H1 (cell line): ENCODE measurements around the gene KRT4. TPM values are rescaled to one million over a fixed set of nuclear protein-coding genes. Genes with fewer than 3 reads are reported as not detected.

ENCODE experiments used
- CTCF ChIA-PET: fragments of 300-600 bp; sonication (Branson Sonifier 250); formaldehyde crosslinking; loops from one replicate; lab custom pipeline; 2021; ENCODE audit not compliant: partially characterized antibody; lab: Charles Lee
- POLR2A ChIA-PET: fragments of 300-600 bp; sonication (Branson Sonifier 250); formaldehyde crosslinking; loops from one replicate; lab custom pipeline; 2021; ENCODE audit warnings: inconsistent platforms; ENCODE audit not compliant: partially characterized antibody; lab: Charles Lee
- DNase-seq, 2 experiments: peaks; one replicate each; pipeline versions ENCODE4 v3.0.0 to v3.0.0-alpha.2; 2010 to 2022; ENCODE audit warnings: low spot score in 2 of 2, low read depth in 1 of 2, mixed read lengths in 1 of 2
- FAIRE-seq: peaks from 2 replicates; lab custom pipeline; 2011; peaks lifted over from hg19 to GRCh38; lab: Jason Lieb, UNC
- H2AFZ ChIP-seq: 2 replicates; pipeline ENCODE4 v1.8.1; 2012; ENCODE audit warnings: low read length, inconsistent platforms
- H2AK5ac ChIP-seq: 2 replicates; pipeline ENCODE4 v1.6.1; 2013; ENCODE audit warnings: low read depth, low read length
- H2BK120ac ChIP-seq: replicated peaks from 2 replicates; pipeline ENCODE3; 2013; ENCODE audit warnings: low read depth, low read length, inconsistent platforms
- H2BK12ac ChIP-seq: 2 replicates; pipeline ENCODE4 v1.6.1; 2013; ENCODE audit warnings: low read depth, low read length
- H2BK15ac ChIP-seq: 2 replicates; pipeline ENCODE4 v1.6.1; 2013; ENCODE audit warnings: low read length
- H2BK20ac ChIP-seq: 2 replicates; pipeline ENCODE4 v1.6.1; 2013; ENCODE audit warnings: low read length
- H2BK5ac ChIP-seq: 2 replicates; pipeline ENCODE4 v1.6.1; 2013; ENCODE audit warnings: low read depth, low read length
- H3K14ac ChIP-seq: 2 replicates; pipeline ENCODE4 v1.6.1; 2013; ENCODE audit warnings: inconsistent platforms; ENCODE audit not compliant: insufficient read length
- H3K18ac ChIP-seq: 2 replicates; pipeline ENCODE4 v1.6.1; 2013; ENCODE audit warnings: low read length; ENCODE audit errors: extremely low read depth
- H3K23ac ChIP-seq: 2 replicates; pipeline ENCODE4 v1.6.1; 2013; ENCODE audit warnings: inconsistent platforms; ENCODE audit not compliant: insufficient read length
- H3K23me2 ChIP-seq: 2 replicates; pipeline ENCODE4 v1.6.1; 2013; ENCODE audit warnings: low read depth, low read length
- H3K27ac ChIP-seq: 2 replicates; pipeline ENCODE4 v1.6.1; 2011; ENCODE audit warnings: low read depth, low read length, inconsistent platforms
- H3K27me3 ChIP-seq, 4 experiments: replicated peaks in 1 of 4; 1 replicate in 1 of 4; 2 replicates in 3 of 4; pipeline versions ENCODE4 v1.6.1 to v1.8.1; 2011 to 2013; ENCODE audit warnings: low read length in 3 of 4, mild to moderate bottlenecking in 3 of 4, inconsistent platforms in 2 of 4, mixed read lengths in 2 of 4, moderate library complexity in 1 of 4; ENCODE audit not compliant: control insufficient read depth in 3 of 4, insufficient read depth in 3 of 4; ENCODE audit errors: extremely low read depth in 1 of 4
- H3K36me3 ChIP-seq, 4 experiments: 2 replicates each; pipeline versions ENCODE4 v1.6.1 to v1.8.1; 2011 to 2013; ENCODE audit warnings: mild to moderate bottlenecking in 4 of 4, low read length in 3 of 4, moderate library complexity in 2 of 4, control low read depth in 1 of 4, inconsistent platforms in 1 of 4; ENCODE audit not compliant: insufficient read depth in 4 of 4, control insufficient read depth in 2 of 4
- H3K4ac ChIP-seq: replicated peaks from 2 replicates; pipeline ENCODE3; 2013; ENCODE audit warnings: low read length, low read depth, mixed read lengths, inconsistent platforms; ENCODE audit not compliant: insufficient read length
- H3K4me1 ChIP-seq, 4 experiments: replicated peaks in 1 of 4; 1 replicate in 1 of 4; 2 replicates in 3 of 4; pipeline versions ENCODE4 v1.6.1 to v1.8.1; 2011 to 2013; ENCODE audit warnings: low read length in 3 of 4, inconsistent platforms in 2 of 4, mixed read lengths in 1 of 4; ENCODE audit not compliant: insufficient read depth in 4 of 4, control insufficient read depth in 3 of 4
- H3K4me2 ChIP-seq, 2 experiments: 2 replicates each; pipeline versions ENCODE4 v1.6.1 to v1.8.1; 2011 to 2013; ENCODE audit warnings: low read depth in 2 of 2, low read length in 2 of 2, control low read depth in 1 of 2, inconsistent platforms in 1 of 2, mild to moderate bottlenecking in 1 of 2; ENCODE audit not compliant: insufficient read depth in 1 of 2
- H3K4me3 ChIP-seq, 4 experiments: fragments of 200-600, 300-600 bp in 1 of 4; sonication (generic), shearing (Covaris generic), sonication (Bioruptor Twin) in 1 of 4; 2 replicates each; pipeline versions ENCODE4 v1.5.1 to v1.8.1; 2011 to 2016; ENCODE audit warnings: low read length in 4 of 4, low read depth in 3 of 4, control low read depth in 2 of 4, inconsistent platforms in 2 of 4, mild to moderate bottlenecking in 2 of 4, mixed read lengths in 1 of 4, moderate library complexity in 1 of 4; ENCODE audit not compliant: insufficient read depth in 2 of 4; ENCODE audit errors: extremely low read depth in 1 of 4
- H3K56ac ChIP-seq: replicated peaks from 2 replicates; pipeline ENCODE3; 2013; ENCODE audit warnings: low read depth, mild to moderate bottlenecking, mixed read lengths, low read length, inconsistent platforms; ENCODE audit not compliant: insufficient read length
- H3K79me1 ChIP-seq: 2 replicates; pipeline ENCODE4 v1.6.1; 2013; ENCODE audit warnings: low read depth, low read length, control low read depth
- H3K79me2 ChIP-seq, 2 experiments: 2 replicates each; pipeline versions ENCODE4 v1.6.1 to v1.8.1; 2012 to 2013; ENCODE audit warnings: low read length in 2 of 2, mild to moderate bottlenecking in 2 of 2, inconsistent platforms in 1 of 2; ENCODE audit not compliant: insufficient read depth in 2 of 2, control insufficient read depth in 1 of 2
- H3K9ac ChIP-seq, 4 experiments: replicated peaks in 1 of 4; 1 replicate in 1 of 4; 2 replicates in 3 of 4; pipeline versions ENCODE4 v1.6.1 to v1.8.1; 2011 to 2013; ENCODE audit warnings: low read depth in 3 of 4, low read length in 3 of 4, control low read depth in 2 of 4, mild to moderate bottlenecking in 2 of 4, moderate library complexity in 2 of 4, inconsistent platforms in 1 of 4; ENCODE audit errors: extremely low read depth in 1 of 4
- H3K9me3 ChIP-seq, 2 experiments: 2 replicates each; pipeline versions ENCODE4 v1.6.1 to v1.8.1; 2012 to 2013; ENCODE audit warnings: mild to moderate bottlenecking in 2 of 2, moderate library complexity in 2 of 2, control low read depth in 1 of 2, inconsistent platforms in 1 of 2, low read depth in 1 of 2, low read length in 1 of 2, mixed read lengths in 1 of 2; ENCODE audit not compliant: insufficient read depth in 2 of 2
- H4K20me1 ChIP-seq, 2 experiments: replicated peaks in 1 of 2; 2 replicates each; pipeline versions ENCODE3 to v1.8.1; 2011 to 2013; ENCODE audit warnings: inconsistent platforms in 2 of 2, low read length in 2 of 2, mild to moderate bottlenecking in 1 of 2; ENCODE audit not compliant: insufficient read depth in 2 of 2, control insufficient read depth in 1 of 2
- H4K5ac ChIP-seq: 2 replicates; pipeline ENCODE4 v1.6.1; 2013; ENCODE audit warnings: low read length, low read depth, mixed read lengths, inconsistent platforms; ENCODE audit not compliant: insufficient read length
- H4K8ac ChIP-seq: 2 replicates; pipeline ENCODE4 v1.8.0; 2013; ENCODE audit warnings: mild to moderate bottlenecking, moderate library complexity, low read length, inconsistent platforms; ENCODE audit not compliant: insufficient read depth; ENCODE audit errors: extremely low read depth
- H4K91ac ChIP-seq: replicated peaks from 2 replicates; pipeline ENCODE3; 2013; ENCODE audit warnings: low read length, mixed read lengths, inconsistent platforms; ENCODE audit not compliant: insufficient read length
- CHD1 ChIP-seq: IDR thresholded peaks from 2 replicates; pipeline ENCODE4 v1.6.1; 2012; ENCODE audit warnings: low read depth, low read length, improper control_type of control experiment
- KDM1A ChIP-seq: fragments of 200-600, 300-600 bp; sonication (generic); IDR thresholded peaks from 2 replicates; pipeline ENCODE4 v1.7.1; 2016; ENCODE audit warnings: mild to moderate bottlenecking, low read length, borderline replicate concordance
- KDM4A ChIP-seq: IDR thresholded peaks from one replicate; pipeline ENCODE4 v1.7.1; 2012; ENCODE audit warnings: low read depth, mild to moderate bottlenecking, moderate library complexity, low read length, inconsistent platforms; ENCODE audit not compliant: severe bottlenecking
- RAD21 ChIP-seq, 2 experiments: IDR thresholded peaks in 1 of 2; conservative IDR thresholded peaks in 1 of 2; 2 replicates each; pipeline ENCODE4 v1.6.1; 2011; ENCODE audit warnings: low read depth in 2 of 2, low read length in 2 of 2, improper control_type of control experiment in 1 of 2, inconsistent platforms in 1 of 2, mild to moderate bottlenecking in 1 of 2, moderate library complexity in 1 of 2
- SIX5 ChIP-seq: IDR thresholded peaks from 2 replicates; pipeline ENCODE4 v1.6.1; 2011; ENCODE audit warnings: mild to moderate bottlenecking, low read depth, low read length
- SP1 ChIP-seq: IDR thresholded peaks from 2 replicates; pipeline ENCODE4 v1.6.1; 2011; ENCODE audit warnings: low read depth, low read length
- SP2 ChIP-seq: IDR thresholded peaks from 2 replicates; pipeline ENCODE4 v1.6.1; 2012; ENCODE audit warnings: mild to moderate bottlenecking, low read length, inconsistent platforms
- SP4 ChIP-seq: IDR thresholded peaks from 2 replicates; pipeline ENCODE4 v1.6.1; 2012; ENCODE audit warnings: low read length, inconsistent platforms
- TBP ChIP-seq: IDR thresholded peaks from 2 replicates; pipeline ENCODE4 v1.6.1; 2011; ENCODE audit warnings: low read depth, low read length, improper control_type of control experiment
- WGBS, 2 experiments: shearing (Covaris generic) in 1 of 2; methylation state at CpG; one replicate each; pipeline versions ENCODE4 v1.1.6 to v1.1.7; 2013 to 2015; ENCODE audit warnings: low lambda C conversion rate in 2 of 2, mixed read lengths in 2 of 2, inconsistent platforms in 1 of 2, low coverage in 1 of 2, missing lambda C conversion rate in 1 of 2; ENCODE audit not compliant: insufficient replicate concordance in 2 of 2, insufficient coverage in 1 of 2, insufficient read length in 1 of 2; ENCODE audit errors: extremely low coverage in 1 of 2, missing lambda C conversion rate in 1 of 2; 5-methylcytosine and 5-hydroxymethylcytosine counted together
- polyA plus RNA-seq, 7 experiments: library from polyadenylated mRNA; depleted of rRNA in 3 of 7; stranded (reverse) in 5 of 7; unstranded in 2 of 7; fragments of >200 nt in 5 of 7; fragments of 200-250 nt in 2 of 7; gene quantifications; 1 replicate in 5 of 7; 2 replicates in 1 of 7; 4 replicates in 1 of 7; pipeline versions ENCODE4 v1.2.1 to v1.2.3, GENCODE V29; 2011 to 2013; ENCODE audit warnings: missing spikeins in 2 of 7, mixed read lengths in 2 of 7
- total RNA-seq: library from RNA; stranded (reverse); fragmentation: NEBNext Ultra II Directional; extraction: Animal tissue kit (Norgen Biotek cat#: 25700); gene quantifications from 2 replicates; pipeline ENCODE4 v1.2.1, GENCODE V29; 2021
- TF ChIP-seq, protein P1 (sequence below), 3 experiments: IDR thresholded peaks; 1 replicate in 2 of 3; 2 replicates in 1 of 3; pipeline versions ENCODE4 v1.5.1 to v1.6.1; 2011; ENCODE audit warnings: low read length in 3 of 3, mild to moderate bottlenecking in 3 of 3, inconsistent platforms in 2 of 3, low read depth in 1 of 3, moderate library complexity in 1 of 3; ENCODE audit not compliant: insufficient read depth in 1 of 3; ENCODE audit errors: control extremely low read depth in 1 of 3
- TF ChIP-seq, protein P2 (sequence below): IDR thresholded peaks from 2 replicates; pipeline ENCODE4 v1.6.1; 2012; ENCODE audit warnings: inconsistent platforms

The KRT4 gene
- total and polyA plus RNA-seq, 2 of the 8 experiments (the other 6 are each of a cell fraction or from before 2014, with no cell fraction given): not detected

DNA sequence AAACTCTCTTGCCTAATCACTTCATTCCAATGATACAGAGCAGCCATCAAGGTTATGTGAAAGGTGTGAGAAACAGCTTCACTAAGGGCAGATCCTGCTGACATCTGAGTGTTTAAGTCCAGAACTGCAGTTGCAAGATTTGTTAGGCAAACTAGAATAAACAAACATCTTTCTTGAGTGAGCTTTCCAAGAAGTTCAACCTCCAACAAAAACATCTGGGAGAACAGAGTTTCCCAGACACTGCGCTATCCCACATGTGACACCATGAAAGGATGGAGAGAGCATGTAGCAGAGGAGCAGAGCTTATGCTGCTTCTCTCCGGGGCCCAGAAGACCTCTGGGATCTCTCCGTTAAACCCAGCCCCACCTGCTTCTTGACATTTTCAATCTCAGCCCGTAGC, 42.4 kb downstream of the KRT4 start:
- Histone ChIP-seq H2BK12ac (no peak overlapping the region), H4K5ac (no peak overlapping the region), H2BK15ac (no peak overlapping the region), H3K9ac (no peak overlapping the region), H2BK120ac (no peak overlapping the region), H3K4ac (no peak overlapping the region), H2BK5ac (no peak overlapping the region), H4K8ac (no peak overlapping the region), H3K79me2 (no peaks in the 10 kb centered on the region), H3K27ac (no peak overlapping the region), H3K9me3 (no peaks in the 10 kb centered on the region), H2BK20ac (no peak overlapping the region), H4K91ac (no peak overlapping the region), H3K18ac (no peak overlapping the region), H3K4me1 (no peaks in the 10 kb centered on the region), H3K23me2 (no peaks in the 10 kb centered on the region), H3K36me3 (no peaks in the 10 kb centered on the region), H3K79me1 (no peaks in the 10 kb centered on the region), H3K14ac (no peak overlapping the region), H4K20me1 (no peaks in the 10 kb centered on the region), H3K4me2 (no peak overlapping the region), H3K23ac (no peak overlapping the region), H2AFZ (no peak overlapping the region), H2AK5ac (no peak overlapping the region), H3K4me3 (no peak overlapping the region), H3K27me3 (0 out of 7 replicates have a peak, but pooled peaks cover 0 to 2% (median 0%) of the 10 kb centered on the region in 4 experiments), H3K56ac (no peak overlapping the region)
- 84% methylated on average over 3 of the region's 4 CpGs; no CpG with 5 or more reads in 1 of the 2 experiments for WGBS, 2 experiments
- ChIA-PET POLR2A (interaction anchor here (1.1 kb wide), 1 partner anchor 403 kb away, joined by 3 read pairs; no protein-coding TSS in a partner anchor), CTCF (interaction anchor here (0.9 kb wide), 2 partner anchors 17 to 109 kb away, joined by 3 read pairs; no protein-coding TSS in a partner anchor)
- DNase-seq (no peak), FAIRE-seq (no peak)
- TF ChIP-seq RAD21 (IDR thresholded peaks at IDR 0.05 in 1 of 2, conservative IDR thresholded peaks at IDR 0.05 in 1 of 2; ENCODE audit: low read depth in 2 of 2, low read length in 2 of 2) (no peak), KDM4A (no peak), SP2 (no peak), SIX5 (no peak), TBP (no peak), SP1 (no peak), SP4 (no peak), CHD1 (no peak), KDM1A (no peak)
- TF ChIP-seq, protein P1, sequence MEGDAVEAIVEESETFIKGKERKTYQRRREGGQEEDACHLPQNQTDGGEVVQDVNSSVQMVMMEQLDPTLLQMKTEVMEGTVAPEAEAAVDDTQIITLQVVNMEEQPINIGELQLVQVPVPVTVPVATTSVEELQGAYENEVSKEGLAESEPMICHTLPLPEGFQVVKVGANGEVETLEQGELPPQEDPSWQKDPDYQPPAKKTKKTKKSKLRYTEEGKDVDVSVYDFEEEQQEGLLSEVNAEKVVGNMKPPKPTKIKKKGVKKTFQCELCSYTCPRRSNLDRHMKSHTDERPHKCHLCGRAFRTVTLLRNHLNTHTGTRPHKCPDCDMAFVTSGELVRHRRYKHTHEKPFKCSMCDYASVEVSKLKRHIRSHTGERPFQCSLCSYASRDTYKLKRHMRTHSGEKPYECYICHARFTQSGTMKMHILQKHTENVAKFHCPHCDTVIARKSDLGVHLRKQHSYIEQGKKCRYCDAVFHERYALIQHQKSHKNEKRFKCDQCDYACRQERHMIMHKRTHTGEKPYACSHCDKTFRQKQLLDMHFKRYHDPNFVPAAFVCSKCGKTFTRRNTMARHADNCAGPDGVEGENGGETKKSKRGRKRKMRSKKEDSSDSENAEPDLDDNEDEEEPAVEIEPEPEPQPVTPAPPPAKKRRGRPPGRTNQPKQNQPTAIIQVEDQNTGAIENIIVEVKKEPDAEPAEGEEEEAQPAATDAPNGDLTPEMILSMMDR (IDR thresholded peaks at IDR 0.05; ENCODE audit: control extremely low read depth in 1 of 3, insufficient read depth in 1 of 3, low read depth in 1 of 3, low read length in 3 of 3): no peak
- TF ChIP-seq, protein P2, sequence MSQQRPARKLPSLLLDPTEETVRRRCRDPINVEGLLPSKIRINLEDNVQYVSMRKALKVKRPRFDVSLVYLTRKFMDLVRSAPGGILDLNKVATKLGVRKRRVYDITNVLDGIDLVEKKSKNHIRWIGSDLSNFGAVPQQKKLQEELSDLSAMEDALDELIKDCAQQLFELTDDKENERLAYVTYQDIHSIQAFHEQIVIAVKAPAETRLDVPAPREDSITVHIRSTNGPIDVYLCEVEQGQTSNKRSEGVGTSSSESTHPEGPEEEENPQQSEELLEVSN: no peak
